Subcutaneous adipose tissue (tissue), 4 donors: ENCODE results near the gene FOXRED1. TPM values are rescaled to one million over a fixed set of nuclear protein-coding genes. Genes with fewer than 3 reads are reported as not detected.

Source experiments
- CTCF ChIP-seq: fragments of 450-650 bp; IDR thresholded peaks from one replicate; pipeline ENCODE4 v1.5.1; 2016; ENCODE audit warnings: low read depth, mild to moderate bottlenecking, control low read depth, antibody characterized with exemption, moderate library complexity
- total RNA-seq, 4 donors: library from RNA; depleted of rRNA; stranded (reverse); fragments of >200 nt; gene quantifications; one replicate each; pipeline ENCODE4 v1.1.0, GENCODE V29; 2016

Gene FOXRED1
- total RNA-seq, 4 donors from 2014 or later: 11.0 to 38.6 (median 15.7) TPM

GRCh38 chr11:126231725-126232459 is 37.1 kb upstream of the FOXRED1 start:
- no peak for TF ChIP-seq CTCF

- no peak for TF ChIP-seq CTCF
These were observed 36.3 kb upstream of the FOXRED1 start for GRCh38 chr11:126232683-126233082.

GRCh38 chr11:126233391-126233790 is 35.6 kb upstream of the FOXRED1 start:
- TF ChIP-seq CTCF: no peak

- TF ChIP-seq CTCF: no peak
These were observed 22.3 kb upstream of the FOXRED1 start for GRCh38 chr11:126246636-126247035.

- TF ChIP-seq CTCF: no peak
These were observed 15.7 kb upstream of the FOXRED1 start for GRCh38 chr11:126253265-126253664.

- no peak for TF ChIP-seq CTCF
These were observed 14.1 kb upstream of the FOXRED1 start for GRCh38 chr11:126254819-126255218.

DNA sequence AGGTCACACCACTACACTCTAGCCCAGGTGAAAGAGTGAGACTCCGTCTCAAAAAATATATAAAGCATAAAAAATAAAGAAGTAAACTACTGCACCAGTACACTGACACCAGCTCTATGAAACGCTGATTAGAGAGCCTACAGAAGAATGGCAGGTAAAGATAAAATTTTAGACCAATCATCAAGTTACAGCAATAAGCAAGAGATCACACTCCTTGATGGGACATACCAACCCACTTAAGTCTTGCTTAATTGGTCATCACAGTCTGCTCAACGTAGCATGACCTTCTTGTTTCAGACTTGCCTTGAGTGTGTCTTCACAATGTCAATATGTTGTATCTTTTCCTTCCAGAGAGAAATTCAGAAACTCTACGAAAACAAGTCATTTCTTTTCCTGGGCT is 12.7 kb upstream of the FOXRED1 start:
- TF ChIP-seq CTCF: no peak
